Measurements from ENCODE around the gene MYO10.
"Not testable (repeated sequence)": the region's sequence is repeated elsewhere in the genome, so short reads cannot be mapped to it uniquely, and the experiment has no call there.

Gene MYO10

GRCh38 chr5:16656561-16657191 lies 279.4 kb downstream of the MYO10 start:
- DNase-seq (ENCODE audit: low read depth): no peak
- no peak overlapping the region for H3K4me3 ChIP-seq (ENCODE audit: low read depth, low read length)
- TF ChIP-seq, protein P1, sequence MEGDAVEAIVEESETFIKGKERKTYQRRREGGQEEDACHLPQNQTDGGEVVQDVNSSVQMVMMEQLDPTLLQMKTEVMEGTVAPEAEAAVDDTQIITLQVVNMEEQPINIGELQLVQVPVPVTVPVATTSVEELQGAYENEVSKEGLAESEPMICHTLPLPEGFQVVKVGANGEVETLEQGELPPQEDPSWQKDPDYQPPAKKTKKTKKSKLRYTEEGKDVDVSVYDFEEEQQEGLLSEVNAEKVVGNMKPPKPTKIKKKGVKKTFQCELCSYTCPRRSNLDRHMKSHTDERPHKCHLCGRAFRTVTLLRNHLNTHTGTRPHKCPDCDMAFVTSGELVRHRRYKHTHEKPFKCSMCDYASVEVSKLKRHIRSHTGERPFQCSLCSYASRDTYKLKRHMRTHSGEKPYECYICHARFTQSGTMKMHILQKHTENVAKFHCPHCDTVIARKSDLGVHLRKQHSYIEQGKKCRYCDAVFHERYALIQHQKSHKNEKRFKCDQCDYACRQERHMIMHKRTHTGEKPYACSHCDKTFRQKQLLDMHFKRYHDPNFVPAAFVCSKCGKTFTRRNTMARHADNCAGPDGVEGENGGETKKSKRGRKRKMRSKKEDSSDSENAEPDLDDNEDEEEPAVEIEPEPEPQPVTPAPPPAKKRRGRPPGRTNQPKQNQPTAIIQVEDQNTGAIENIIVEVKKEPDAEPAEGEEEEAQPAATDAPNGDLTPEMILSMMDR (IDR thresholded peaks at IDR 0.05; ENCODE audit: low read depth, low read length, missing control alignments): no peak

DNA sequence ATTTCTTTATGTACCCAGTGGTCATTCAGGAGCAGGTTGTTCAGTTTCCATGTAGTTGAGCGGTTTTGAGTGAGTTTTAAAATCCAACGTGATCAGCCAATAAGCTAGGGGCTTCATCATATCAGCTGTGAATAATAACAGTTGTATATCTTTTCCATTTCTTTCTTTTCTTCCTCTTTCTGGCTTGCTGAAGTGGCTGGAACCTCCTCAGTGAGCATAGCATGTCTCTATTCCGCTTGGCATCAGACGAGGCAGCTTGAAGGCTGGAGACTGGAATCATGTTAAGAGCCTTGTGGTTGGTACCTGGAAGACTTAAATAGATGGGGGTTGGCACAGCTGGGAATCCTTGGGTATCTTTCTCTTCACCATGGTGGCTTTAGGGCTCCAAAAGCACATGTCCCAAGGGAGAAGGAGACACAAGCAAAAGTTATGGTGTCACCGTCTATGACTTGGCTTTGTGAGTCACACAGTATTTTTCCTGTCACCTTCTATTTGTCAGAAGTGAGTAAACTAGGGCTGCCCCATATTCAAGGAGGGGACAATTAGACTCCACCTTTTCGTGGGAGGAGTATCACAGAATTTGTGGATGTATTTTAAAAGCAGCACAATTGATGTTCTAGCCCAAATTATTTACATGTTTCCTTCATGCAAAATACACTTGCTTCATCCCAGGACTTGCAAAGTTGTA lies 281.3 kb downstream of the MYO10 start:
- no peak for DNase-seq (ENCODE audit: low read depth)
- no peak overlapping the region for H3K4me3 ChIP-seq (ENCODE audit: low read depth, low read length)
- TF ChIP-seq, protein P1 (IDR thresholded peaks at IDR 0.05; ENCODE audit: low read depth, low read length, missing control alignments): no peak

DNA sequence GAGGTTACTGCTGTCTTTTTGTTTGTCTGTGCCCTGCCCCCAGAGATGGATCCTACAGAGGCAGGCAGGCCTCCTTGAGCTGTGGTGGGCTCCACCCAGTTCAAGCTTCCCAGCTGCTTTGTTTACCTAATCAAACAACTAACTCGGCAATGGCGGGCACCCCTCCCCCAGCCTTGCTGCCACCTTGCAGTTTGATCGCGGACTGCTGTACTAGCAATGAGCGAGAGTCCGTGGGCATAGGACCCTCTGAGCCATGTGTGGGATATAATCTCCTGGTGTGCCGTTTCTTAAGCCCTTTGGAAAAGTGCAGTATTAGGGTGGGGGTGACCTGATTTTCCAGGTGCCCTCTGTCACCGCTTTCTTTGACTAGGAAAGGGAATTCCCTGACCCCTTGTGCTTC lies 287.3 kb downstream of the MYO10 start:
- DNase-seq (ENCODE audit: low read depth); H3K4me3 ChIP-seq (ENCODE audit: low read depth, low read length): not testable (repeated sequence)

- TF ChIP-seq, protein P1 (IDR thresholded peaks at IDR 0.05; ENCODE audit: low read depth, low read length, missing control alignments): no peak
- no peak overlapping the region for H3K4me3 ChIP-seq (ENCODE audit: low read depth, low read length)
- DNase-seq (ENCODE audit: low read depth): no peak
Observed at GRCh38 chr5:16644301-16644889, 291.7 kb downstream of the MYO10 start.

- no peak for DNase-seq (ENCODE audit: low read depth)
- TF ChIP-seq, protein P1 (IDR thresholded peaks at IDR 0.05; ENCODE audit: low read depth, low read length, missing control alignments): no peak
- H3K4me3 ChIP-seq (ENCODE audit: low read depth, low read length): no peak overlapping the region
Observed at GRCh38 chr5:16642867-16643266, 293.2 kb downstream of the MYO10 start.

GRCh38 chr5:16639206-16639605 lies 296.9 kb downstream of the MYO10 start:
- TF ChIP-seq, protein P1 (IDR thresholded peaks at IDR 0.05; ENCODE audit: low read depth, low read length, missing control alignments): no peak
- H3K4me3 ChIP-seq (ENCODE audit: low read depth, low read length): no peak overlapping the region
- no peak for DNase-seq (ENCODE audit: low read depth)

- H3K4me3 ChIP-seq (ENCODE audit: low read depth, low read length): no peak overlapping the region
- TF ChIP-seq, protein P1 (IDR thresholded peaks at IDR 0.05; ENCODE audit: low read depth, low read length, missing control alignments): no peak
- no peak for DNase-seq (ENCODE audit: low read depth)
Observed at GRCh38 chr5:16628376-16628775, 307.7 kb downstream of the MYO10 start.
